DMS79 treated with DMSO at 0.1 percent for 48 hours (cell line): ENCODE measurements around the gene CCDC88B.

Experiments used
- DNase-seq: peaks from one replicate; lab custom pipeline; 2025; lab: John Stamatoyannopoulos, UW

CCDC88B gene

DNA sequence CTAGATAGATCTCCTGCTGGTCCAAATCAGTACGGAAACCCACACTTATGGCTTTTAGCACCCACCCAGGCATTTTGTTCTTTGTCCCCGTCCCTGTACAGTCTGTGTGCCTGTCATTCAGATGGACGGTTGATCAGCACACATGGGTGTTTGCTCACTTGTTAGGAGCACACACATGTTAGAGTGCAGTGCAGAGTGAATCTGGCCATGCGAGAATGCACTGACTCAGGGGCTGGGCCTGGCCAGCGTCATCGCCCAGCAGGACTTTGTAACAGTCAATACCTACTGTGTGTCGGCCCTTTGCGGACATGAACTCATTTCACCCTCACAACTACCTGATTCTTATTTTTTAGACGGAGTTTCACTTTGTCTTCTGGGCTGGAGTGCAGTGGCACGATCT lies 22.3 kb downstream of the CCDC88B start:
- no peak for DNase-seq

- DNase-seq, result no peak
Measured at GRCh38 chr11:64364435-64364834, 24.4 kb downstream of the CCDC88B start.

DNA sequence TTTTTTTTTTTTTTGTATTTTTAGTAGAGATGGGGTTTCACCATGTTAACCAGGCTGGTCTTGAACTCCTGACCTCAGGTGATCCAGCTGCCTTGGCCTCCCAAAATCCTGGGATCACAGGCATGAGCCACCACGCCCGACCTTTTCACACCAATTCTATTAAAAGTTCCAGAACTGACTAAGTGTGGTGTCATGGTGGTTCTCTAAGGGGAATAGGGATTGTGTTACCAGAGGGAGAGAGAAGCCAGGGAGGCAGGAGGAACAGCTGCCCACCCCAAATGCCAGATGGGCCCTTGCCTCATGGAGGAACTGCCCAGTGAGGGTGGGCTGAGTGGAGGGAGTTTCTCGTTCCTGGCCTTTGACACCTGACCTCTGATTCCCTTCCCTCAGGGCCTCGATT lies 24.9 kb downstream of the CCDC88B start:
- no peak for DNase-seq

DNA sequence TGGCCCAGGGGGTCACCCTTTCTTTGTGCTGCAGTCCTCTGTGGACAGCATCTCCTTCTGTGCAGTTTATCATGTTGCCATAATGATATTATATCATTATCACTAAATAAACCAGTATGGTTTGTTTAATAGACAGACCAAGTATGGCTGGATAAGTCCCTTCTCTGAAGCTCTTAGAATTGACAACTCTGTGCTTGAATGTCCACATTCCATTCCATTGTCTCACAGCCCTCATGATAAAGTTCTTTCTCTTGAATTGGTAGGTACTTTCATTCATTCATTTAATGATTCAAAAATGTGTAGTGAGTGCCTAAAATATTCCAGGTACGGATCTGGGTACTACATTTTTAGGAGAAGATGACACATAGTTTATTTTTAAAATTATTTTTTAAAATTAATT lies 26.7 kb downstream of the CCDC88B start:
- no peak for DNase-seq

DNA sequence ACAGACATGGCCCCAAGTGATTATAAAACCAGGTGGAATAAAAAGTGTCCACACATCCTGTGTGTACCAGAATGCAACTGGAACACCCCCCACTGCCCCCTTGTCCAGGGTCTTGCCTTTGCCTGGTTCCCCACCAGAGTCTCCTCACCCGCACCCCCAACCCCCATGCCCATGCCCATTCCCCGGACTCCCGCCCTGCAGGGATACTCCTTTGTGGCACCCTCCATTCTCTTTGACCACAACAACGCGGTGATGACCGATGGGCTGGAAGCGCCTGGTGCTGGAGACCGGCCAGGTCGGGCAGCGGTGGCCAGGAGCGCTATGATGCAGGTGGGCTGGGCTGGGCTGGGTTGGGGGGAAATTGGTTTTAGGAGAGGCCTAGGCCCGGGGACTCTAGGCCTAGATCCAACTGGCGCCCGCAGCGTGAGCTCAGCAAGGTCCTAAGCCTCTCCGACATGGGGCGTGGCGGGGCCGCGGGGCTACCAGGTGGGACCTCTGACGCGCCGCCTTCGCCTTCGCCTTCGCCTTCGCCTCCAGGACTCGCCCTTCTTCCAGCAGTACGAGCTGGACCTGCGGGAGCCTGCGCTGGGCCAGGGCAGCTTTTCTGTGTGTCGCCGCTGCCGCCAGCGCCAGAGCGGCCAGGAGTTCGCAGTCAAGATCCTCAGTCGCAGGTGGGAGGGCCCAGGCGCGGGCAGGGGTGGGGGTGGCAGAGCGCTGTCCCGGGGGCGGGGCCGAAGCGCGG lies 28.1 kb downstream of the CCDC88B start:
- no peak for DNase-seq

DNA sequence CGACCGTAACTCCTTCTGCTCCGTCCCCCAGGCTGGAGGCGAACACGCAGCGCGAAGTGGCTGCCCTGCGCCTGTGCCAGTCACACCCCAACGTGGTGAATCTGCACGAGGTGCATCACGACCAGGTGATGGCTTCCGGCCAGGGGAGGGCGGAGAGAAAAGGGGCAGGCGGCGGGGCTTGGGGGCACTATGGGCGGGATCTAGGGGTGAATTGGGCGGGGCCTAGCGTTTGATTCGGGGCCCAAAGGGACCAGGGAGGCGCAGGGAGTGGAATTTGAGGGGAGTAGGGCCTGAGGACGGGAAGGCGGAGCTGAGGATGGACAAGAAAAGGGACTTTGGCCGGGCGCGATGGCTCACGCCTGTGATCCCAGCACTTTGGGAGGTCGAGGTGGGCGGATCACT lies 28.7 kb downstream of the CCDC88B start:
- no peak for DNase-seq

- no peak for DNase-seq
Measured at GRCh38 chr11:64369440-64370421, 29.7 kb downstream of the CCDC88B start.

GRCh38 chr11:64371201-64371600 lies 31.2 kb downstream of the CCDC88B start:
- no peak for DNase-seq

GRCh38 chr11:64372021-64372420 lies 32.0 kb downstream of the CCDC88B start:
- DNase-seq, result no peak

DNA sequence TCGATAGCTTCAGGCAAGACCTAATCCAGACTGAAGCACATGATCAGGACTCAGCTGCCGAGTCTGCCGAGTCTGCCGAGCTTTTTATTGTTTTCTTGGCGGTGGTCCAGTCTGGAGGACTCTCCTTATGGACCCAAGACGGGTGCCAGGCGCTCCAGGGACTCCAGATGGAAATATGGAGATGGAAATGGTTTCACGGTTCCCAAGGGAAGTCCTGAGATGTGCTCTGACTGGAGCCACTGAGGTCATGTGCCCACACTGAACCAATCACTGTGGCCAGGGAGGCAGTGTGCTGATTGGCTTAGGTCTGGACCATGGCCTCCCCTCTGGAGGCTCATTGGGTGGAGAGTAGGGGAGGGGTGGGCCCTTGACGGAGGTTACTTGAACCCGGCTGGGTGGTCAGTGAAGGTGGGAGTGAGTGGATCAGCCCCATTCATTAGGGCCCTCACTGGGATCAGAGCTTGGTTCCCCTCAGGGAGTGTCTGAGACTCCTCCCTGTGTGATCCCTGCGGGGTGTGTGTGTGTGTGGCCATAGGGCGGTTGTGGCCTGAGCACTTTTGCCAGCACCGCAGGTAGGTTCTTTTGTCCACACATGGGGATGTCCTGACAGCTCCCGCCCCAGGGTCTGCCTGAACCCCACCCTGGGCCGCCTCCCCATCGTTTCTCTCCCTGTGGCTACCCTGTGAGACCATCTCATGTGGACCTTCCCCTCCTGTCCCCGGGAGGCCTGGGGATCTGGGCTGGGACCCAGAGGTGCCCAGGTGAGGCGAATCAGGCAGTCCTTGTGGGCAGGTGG lies 33.0 kb downstream of the CCDC88B start:
- DNase-seq, result peak; percentile 87

GRCh38 chr11:64373598-64373974 lies 33.6 kb downstream of the CCDC88B start:
- no peak for DNase-seq

- no peak for DNase-seq
Measured at GRCh38 chr11:64376071-64376470, 36.1 kb downstream of the CCDC88B start.

GRCh38 chr11:64378335-64378880 lies 38.4 kb downstream of the CCDC88B start:
- peak; percentile 77 for DNase-seq

GRCh38 chr11:64379160-64379559 lies 39.2 kb downstream of the CCDC88B start:
- peak; percentile 69 for DNase-seq

DNA sequence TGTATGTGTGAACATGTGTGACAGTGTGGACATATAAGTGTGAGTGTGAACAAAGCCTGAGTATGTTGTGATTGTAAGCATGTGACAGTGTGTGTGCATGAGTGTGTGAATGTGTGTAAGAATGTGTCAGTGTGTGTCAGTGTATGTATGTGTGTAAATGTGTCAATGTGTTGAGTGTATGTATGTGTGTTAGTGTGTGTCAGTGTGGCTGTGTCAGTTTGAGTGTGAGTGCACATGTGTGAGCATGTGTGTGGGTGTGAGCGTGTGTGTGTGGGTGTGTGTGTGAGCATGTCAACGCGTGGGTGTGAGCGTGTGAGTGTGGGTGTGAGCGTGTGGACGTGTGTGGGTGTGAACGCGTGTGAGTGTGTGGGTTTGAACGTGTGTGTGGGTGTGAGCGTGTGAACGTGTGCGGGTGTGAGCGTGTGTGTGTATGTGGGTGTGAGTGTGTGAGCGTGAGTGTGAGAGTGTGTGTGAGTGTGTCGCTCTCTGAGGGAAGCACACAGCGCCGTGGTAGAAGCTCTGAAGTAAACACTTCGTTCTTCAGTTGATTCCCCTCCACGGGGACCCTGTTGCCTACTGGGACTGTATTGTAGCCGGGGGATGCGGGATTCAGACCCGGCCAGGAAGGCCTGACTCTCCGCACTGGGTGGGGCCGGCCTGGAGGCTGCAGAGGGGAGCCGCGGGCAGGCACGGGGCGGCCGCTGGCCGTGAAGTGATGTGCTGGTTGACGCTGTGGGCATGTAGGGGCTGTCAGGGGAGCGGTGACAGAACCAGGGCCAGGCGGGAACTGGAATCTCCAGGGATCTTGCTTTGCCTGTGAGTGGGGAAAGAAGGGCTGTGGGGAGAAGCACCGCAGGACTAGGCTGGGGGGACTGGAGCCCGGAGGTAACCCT lies 40.1 kb downstream of the CCDC88B start:
- DNase-seq, result no peak

- DNase-seq, result no peak
Measured at GRCh38 chr11:64381350-64381749, 41.3 kb downstream of the CCDC88B start.

DNA sequence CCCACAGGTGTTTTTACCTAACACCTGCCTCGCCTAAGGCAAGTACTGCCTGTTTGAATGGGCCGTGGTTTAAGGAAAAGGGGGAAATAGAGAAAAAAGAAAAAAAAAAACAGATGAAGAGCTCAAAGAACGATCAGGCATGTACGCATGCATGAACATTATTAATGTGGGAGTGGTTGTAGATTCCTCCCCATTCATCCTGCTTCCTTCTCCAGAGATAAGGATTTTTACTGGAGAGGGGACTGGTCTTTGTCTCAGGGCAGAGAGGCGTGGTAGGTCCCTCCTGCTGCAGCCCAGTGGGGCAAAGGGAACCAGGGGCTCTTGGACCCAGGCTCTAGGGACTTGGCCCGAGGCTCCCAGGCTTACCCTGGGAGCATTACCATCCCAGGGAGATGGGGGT lies 42.0 kb downstream of the CCDC88B start:
- no peak for DNase-seq

DNA sequence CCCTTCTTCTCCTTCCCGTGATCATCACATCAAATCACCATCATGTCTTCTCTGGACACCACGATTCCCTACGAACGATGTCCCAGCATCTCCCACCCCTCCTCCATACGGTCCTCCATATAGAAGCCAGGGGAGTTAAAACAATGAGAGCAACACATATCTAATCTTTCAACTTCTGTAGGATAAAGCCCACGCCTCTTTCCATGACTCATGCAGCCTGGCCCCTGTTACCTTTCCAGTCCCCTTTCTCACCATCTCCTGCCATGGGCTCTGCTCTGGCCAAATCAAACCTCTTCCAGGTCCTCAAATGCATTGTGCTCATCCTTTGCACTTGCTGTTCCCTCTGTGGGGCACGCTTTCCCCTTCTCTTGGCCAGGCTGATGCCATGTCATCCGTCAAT lies 42.6 kb downstream of the CCDC88B start:
- no peak for DNase-seq

- no peak for DNase-seq
Measured at GRCh38 chr11:64383580-64383979, 43.6 kb downstream of the CCDC88B start.

DNA sequence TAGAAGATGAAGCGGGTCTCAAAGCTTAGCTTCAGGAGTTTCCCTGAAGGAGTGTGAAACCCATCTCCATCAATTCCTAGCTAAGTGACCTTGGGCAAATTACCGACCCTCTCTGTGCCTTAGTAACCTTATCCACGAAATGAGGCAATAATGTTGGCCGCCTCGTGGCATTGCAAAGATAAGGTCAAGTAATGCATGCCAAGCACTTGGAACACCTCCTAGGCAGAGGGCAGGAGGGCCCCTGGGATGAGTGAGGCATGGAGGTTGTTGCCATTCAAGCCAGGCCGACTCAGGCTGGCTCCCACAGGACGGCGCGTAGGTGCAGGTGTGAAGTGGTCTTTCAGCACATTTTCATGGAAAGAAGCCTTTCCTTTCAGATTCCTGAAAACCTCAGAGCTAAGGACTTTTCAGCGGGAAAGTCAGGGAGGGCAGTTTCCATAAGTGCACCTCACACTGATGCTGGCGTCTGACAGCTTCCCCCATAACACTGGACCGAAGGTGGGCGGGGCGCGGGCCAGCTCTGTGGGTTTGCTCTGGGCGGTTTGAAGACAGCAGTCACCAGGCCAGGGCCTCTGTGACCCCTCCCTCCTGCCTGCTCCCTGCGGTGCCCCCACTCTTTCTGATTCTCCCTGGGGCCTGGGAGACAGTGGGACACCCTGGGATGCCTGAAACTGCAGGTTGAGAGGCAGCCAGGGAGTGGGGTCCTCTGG lies 44.2 kb downstream of the CCDC88B start:
- no peak for DNase-seq
